Chondrocyte (in vitro differentiated cells): Measurements from ENCODE around the gene LZTS3. TPM values are rescaled to one million over a fixed set of nuclear protein-coding genes. Genes with fewer than 3 reads are reported as not detected.

Experiments
- DNase-seq: peaks from one replicate; pipeline ENCODE4 v3.0.0; 2021; ENCODE audit warnings: mixed read lengths, low spot score
- H3K27ac Mint-ChIP-seq: one replicate; pipeline ENCODE4 v1.8.0; 2021; ENCODE audit warnings: mild to moderate bottlenecking, moderate library complexity, mixed read lengths; ENCODE audit not compliant: unreplicated experiment
- H3K27me3 Mint-ChIP-seq: 2 replicates; pipeline ENCODE4 v1.8.0; 2021; ENCODE audit warnings: low read depth, mixed read lengths
- H3K36me3 Mint-ChIP-seq: 2 replicates; pipeline ENCODE4 v1.8.0; 2021; ENCODE audit warnings: low read depth, mixed read lengths
- H3K4me1 Mint-ChIP-seq: 2 replicates; pipeline ENCODE4 v1.8.0; 2021; ENCODE audit warnings: low read depth, mild to moderate bottlenecking, mixed read lengths
- H3K4me3 Mint-ChIP-seq: one replicate; pipeline ENCODE4 v1.8.0; 2021; ENCODE audit warnings: mild to moderate bottlenecking, moderate library complexity, mixed read lengths; ENCODE audit not compliant: unreplicated experiment
- H3K9me3 Mint-ChIP-seq: 2 replicates; pipeline ENCODE4 v1.8.0; 2021; ENCODE audit warnings: low read depth, mixed read lengths
- total RNA-seq: library from RNA; stranded (reverse); gene quantifications from 3 replicates; pipeline ENCODE4 v1.2.1, GENCODE V29; 2021
- TF ChIP-seq, protein P1 (sequence below): fragments of 200-600 bp; sonication (generic); IDR thresholded peaks from 2 replicates; pipeline ENCODE4 v1.5.0; 2021; ENCODE audit warnings: antibody characterized with exemption, mild to moderate bottlenecking, moderate library complexity

The LZTS3 gene
- total RNA-seq, 1 donor from 2014 or later: 8.1 TPM

DNA sequence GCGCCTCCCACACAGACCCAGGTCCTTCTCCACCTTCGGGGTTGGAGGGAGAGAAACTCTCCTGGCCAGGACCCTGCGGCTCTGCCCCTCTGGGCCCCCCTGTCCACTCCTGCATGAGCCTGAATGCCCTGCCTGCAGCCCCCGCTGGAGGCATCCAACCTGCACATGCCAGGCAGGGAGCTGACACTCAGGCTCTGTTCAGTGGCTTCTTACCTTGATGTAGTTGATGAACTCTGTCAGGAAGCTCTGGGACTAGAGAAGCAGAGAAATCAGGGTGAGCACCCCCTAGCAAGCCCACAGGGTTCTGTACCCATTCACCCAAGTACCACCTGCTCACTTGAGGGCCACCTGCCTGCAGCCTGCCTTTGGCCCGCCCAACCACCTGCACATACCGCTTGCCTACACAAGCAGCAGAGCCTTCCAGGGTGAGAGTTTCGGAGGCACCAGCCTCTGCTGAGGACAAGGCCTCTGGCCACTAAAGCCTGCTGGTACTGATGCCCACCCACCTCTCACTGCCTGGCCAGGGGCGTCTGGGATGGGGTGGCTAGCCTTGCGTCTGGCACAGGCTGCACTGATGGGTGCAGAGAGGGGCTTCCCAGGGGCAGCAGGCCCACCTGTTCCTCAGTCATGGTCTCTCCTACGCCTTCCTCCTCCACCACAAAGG is 21.4 kb upstream of the LZTS3 start:
- Mint-ChIP-seq H3K9me3 (no peaks in the 10 kb centered on the region), H3K27me3 (no peaks in the 10 kb centered on the region), H3K36me3 (peaks cover 48% of the 10 kb centered on the region), H3K4me1 (no peaks in the 10 kb centered on the region), H3K27ac (no peak overlapping the region), H3K4me3 (no peak overlapping the region)
- no peak for DNase-seq
- TF ChIP-seq, protein P1, sequence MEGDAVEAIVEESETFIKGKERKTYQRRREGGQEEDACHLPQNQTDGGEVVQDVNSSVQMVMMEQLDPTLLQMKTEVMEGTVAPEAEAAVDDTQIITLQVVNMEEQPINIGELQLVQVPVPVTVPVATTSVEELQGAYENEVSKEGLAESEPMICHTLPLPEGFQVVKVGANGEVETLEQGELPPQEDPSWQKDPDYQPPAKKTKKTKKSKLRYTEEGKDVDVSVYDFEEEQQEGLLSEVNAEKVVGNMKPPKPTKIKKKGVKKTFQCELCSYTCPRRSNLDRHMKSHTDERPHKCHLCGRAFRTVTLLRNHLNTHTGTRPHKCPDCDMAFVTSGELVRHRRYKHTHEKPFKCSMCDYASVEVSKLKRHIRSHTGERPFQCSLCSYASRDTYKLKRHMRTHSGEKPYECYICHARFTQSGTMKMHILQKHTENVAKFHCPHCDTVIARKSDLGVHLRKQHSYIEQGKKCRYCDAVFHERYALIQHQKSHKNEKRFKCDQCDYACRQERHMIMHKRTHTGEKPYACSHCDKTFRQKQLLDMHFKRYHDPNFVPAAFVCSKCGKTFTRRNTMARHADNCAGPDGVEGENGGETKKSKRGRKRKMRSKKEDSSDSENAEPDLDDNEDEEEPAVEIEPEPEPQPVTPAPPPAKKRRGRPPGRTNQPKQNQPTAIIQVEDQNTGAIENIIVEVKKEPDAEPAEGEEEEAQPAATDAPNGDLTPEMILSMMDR: no peak

DNA sequence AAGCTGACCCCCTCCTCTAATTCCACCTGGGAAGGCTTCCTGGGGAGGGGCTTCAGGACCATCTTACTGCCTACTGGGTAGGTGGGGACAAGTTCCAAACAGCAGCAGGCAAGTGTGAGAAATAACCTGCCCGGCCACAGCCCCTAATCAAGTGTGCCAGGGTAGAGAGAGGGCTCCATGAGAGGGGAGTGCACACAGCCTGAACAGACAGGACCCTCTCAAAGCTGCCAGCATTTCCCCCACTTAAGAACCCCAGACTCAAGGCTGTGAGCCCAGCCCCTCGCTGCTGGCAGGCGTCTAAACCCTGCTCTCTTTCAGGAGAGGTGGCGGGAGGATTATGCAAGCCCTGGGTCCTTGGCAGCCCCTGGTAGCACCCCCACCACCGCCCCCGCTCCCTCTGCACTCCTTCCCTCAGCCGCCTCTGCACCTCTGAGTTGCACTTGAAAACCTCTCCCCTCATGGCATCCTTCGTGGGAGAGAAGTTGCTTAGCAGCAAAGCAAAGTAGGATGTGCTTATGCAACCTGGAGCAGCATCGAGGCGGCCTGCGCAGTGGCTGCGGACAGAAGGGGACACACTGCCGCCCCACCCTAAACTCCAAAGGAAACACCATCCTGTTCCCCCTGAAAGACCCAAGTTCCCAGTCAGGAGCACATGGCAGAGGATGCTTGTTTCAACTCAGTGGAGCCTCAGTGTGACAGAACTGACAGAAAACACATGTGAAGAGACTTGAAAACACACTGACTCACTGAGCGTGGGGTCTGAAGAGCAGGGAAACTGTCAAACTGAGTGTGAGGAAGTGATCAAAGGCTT is 20.7 kb upstream of the LZTS3 start:
- TF ChIP-seq, protein P1: no peak
- Mint-ChIP-seq H3K9me3 (no peaks in the 10 kb centered on the region), H3K36me3 (peaks cover 41% of the 10 kb centered on the region), H3K4me1 (no peaks in the 10 kb centered on the region), H3K27me3 (no peaks in the 10 kb centered on the region), H3K27ac (no peak overlapping the region), H3K4me3 (no peak overlapping the region)
- no peak for DNase-seq

DNA sequence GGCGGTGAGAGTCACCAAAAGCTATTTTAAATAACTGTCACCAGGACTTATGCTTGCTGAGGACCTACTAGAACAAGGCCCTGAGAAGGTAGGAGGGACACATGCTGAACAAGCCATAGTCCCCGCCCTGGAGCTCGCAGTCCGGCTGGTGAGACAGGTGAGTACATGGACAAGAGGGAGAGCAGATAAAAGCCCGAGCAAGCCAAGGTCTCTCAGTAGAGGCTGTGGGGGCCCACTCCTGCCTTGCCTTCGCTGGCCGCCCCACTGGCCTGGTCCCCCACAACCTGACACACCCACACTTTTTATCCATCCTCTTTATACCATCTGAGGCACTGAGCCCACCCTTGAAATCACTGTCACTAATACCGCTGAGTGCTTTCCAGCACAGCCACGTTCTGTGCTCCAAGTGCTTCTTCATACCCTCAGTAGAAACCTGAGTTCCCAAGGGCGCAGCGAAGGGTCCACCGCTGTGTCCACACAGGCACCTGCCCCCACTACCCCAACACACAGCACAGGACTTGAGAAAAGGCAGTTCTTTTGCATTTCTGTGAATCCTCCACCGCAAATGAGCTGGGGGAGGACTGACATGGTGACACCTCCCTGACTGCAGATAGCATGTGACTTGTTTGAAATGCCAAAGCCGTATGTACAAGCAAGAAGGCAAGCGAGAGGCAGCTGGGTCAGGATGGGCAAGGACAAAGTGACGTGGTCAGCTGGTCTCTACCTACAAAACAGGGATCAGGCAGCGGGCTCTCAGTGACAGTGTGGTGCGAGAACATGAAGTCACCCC is 19.1 kb upstream of the LZTS3 start:
- no peaks in the 10 kb centered on the region for H3K9me3 Mint-ChIP-seq
- H3K4me3 Mint-ChIP-seq: no peak overlapping the region
- H3K27ac Mint-ChIP-seq: no peak overlapping the region
- H3K36me3 Mint-ChIP-seq: peaks cover 36% of the 10 kb centered on the region
- TF ChIP-seq, protein P1: no peak
- H3K4me1 Mint-ChIP-seq: no peaks in the 10 kb centered on the region
- no peak for DNase-seq
- H3K27me3 Mint-ChIP-seq: no peaks in the 10 kb centered on the region

DNA sequence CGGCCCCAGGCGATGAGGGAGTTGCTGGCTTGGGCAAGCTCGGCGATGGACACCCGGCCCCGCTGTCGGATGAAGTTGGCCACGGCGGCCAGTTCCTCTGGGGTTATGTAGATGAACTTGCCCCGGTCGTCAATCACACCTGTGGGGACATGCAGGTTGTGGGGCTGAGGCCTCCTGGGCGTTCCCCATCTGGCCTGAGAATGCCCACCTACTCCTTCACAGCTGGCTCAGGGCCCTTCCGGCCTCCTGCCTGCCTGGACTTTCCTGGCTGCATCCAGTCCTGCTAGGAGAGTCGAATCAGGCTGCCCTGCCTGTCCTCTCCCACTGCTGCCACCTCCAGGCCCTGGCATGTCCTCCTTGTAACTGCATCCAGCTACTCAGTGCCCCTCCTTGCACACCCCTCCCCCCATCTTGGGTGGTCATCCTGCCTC is 17.3 kb upstream of the LZTS3 start:
- H3K27me3 Mint-ChIP-seq: no peaks in the 10 kb centered on the region
- no peak overlapping the region for H3K4me3 Mint-ChIP-seq
- peaks cover 32% of the 10 kb centered on the region for H3K36me3 Mint-ChIP-seq
- H3K4me1 Mint-ChIP-seq: no peaks in the 10 kb centered on the region
- TF ChIP-seq, protein P1: no peak
- DNase-seq: no peak
- no peaks in the 10 kb centered on the region for H3K9me3 Mint-ChIP-seq
- no peak overlapping the region for H3K27ac Mint-ChIP-seq

DNA sequence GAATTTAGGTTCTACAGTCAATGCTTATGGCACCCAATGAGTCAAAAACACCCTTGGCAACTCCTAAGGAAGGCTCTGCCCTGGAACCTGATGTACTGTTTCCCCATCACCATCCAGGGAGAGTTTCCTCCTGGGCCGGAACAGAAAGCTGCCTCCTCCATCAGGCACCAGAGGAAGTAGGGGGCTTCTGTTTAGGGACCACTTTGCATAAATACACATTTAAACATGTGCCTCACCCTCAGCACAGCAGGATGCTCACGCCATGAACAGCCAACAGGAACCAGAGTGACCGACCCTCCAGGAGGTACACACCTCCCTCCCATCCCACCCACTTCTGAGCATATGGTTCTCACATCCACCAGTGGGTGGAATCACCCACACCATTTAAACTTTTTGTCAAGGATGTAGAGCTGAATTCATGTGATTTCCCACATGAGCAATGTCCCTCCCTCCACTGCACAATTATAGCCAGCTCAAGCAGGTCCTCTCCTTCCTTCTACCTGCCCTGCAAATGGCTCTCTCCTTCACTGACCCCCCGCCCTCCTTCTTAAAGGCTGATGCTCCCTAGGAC is 16.3 kb upstream of the LZTS3 start:
- peaks cover 25% of the 10 kb centered on the region for H3K36me3 Mint-ChIP-seq
- H3K27ac Mint-ChIP-seq: no peak overlapping the region
- no peaks in the 10 kb centered on the region for H3K4me1 Mint-ChIP-seq

More for the DNA sequence above, 16.3 kb upstream of the LZTS3 start:
- no peak for DNase-seq
- Mint-ChIP-seq H3K27me3 (no peaks in the 10 kb centered on the region), H3K9me3 (no peaks in the 10 kb centered on the region), H3K4me3 (no peak overlapping the region)
- TF ChIP-seq, protein P1: no peak
